Urothelium cell line (cell line): ENCODE measurements around the gene ARF3.

Source experiments
- DNase-seq: peaks from one replicate; pipeline ENCODE4 v3.0.0; 2011; ENCODE audit warnings: low spot score, mixed read lengths
- FAIRE-seq: peaks from 2 replicates; lab custom pipeline; 2011; peaks lifted over from hg19 to GRCh38; lab: Jason Lieb, UNC

Gene ARF3

DNA sequence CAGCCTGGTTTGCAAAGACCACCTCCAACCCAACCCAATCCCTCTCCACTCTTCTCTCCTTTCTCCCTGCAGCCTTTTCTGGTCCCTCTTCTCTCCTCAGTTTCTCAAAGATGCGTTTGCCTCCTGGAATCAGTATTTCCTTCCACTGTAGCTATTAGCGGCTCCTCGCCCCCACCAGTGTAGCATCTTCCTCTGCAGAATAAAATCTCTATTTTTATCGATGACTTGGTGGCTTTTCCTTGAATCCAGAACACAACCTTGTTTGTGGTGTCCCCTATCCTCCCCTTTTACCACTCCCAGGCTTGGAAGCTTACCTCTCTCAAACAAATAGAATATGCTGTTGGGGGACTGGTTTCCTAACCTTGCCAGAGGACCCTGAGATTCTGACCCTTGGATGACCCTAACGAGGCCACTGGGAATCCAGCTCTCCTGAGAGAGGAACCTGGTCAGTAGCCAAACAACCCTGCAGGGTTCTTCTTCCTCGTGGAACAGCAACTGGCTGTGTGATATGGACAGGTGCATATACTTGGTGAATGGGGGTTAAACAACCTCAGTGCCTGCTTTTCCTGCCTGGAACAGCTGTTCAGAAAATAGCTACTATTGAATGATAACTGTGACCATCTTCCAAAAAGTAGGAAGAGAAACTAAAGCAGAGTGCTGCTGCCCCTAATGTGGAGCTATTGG is 25.3 kb upstream of the ARF3 start:
- DNase-seq (no peak), FAIRE-seq (no peak)

DNA sequence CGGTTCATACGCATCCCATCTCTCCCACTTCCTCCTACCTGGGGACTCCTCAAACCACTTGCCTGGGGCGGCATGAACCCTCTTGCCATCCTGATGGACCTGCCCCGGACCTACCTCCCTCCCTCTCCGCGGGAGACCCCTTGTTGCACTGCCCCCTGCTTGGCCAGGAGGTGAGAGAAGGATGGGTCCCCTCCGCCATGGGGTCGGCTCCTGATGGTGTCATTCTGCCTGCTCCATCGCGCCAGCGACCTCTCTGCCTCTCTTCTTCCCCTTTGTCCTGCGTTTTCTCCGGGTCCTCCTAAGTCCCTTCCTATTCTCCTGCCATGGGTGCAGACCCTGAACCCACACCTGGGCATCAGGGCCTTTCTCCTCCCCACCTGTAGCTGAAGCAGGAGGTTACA is 24.5 kb upstream of the ARF3 start:
- DNase-seq (no peak), FAIRE-seq (no peak)

DNA sequence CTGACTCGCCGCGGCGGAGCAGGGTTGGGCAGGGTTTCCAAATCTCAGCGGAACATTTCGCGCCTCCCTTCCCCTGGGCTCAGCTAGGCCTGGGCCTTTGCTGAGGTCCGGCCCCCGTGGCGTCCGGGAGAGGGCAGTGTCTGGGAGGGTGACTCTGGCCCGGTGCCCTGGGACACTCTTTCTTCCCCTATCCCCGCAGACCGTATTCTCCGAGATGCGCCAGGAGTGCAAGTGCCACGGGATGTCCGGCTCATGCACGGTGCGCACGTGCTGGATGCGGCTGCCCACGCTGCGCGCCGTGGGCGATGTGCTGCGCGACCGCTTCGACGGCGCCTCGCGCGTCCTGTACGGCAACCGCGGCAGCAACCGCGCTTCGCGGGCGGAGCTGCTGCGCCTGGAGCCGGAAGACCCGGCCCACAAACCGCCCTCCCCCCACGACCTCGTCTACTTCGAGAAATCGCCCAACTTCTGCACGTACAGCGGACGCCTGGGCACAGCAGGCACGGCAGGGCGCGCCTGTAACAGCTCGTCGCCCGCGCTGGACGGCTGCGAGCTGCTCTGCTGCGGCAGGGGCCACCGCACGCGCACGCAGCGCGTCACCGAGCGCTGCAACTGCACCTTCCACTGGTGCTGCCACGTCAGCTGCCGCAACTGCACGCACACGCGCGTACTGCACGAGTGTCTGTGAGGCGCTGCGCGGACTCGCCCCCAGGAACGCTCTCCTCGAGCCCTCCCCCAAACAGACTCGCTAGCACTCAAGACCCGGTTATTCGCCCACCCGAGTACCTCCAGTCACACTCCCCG is 23.9 kb upstream of the ARF3 start:
- FAIRE-seq (no peak), DNase-seq (no peak)

DNA sequence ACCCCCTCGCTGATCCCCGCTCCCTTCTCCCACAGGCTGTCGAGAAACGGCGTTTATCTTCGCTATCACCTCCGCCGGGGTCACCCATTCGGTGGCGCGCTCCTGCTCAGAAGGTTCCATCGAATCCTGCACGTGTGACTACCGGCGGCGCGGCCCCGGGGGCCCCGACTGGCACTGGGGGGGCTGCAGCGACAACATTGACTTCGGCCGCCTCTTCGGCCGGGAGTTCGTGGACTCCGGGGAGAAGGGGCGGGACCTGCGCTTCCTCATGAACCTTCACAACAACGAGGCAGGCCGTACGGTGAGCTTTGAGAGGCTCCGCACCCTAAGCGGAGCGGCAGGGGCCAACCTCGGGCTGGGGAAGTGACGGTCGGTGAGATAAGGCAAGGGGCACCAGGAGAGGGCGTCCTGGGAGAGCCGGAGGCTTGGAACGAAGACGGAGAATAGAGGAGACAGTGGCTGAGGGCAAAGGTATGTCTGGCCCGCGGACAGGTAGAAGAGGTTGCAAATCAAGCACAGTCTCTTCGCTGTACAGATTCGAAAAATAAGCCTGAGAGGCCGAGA is 23.2 kb upstream of the ARF3 start:
- no peak for FAIRE-seq
- no peak for DNase-seq

DNA sequence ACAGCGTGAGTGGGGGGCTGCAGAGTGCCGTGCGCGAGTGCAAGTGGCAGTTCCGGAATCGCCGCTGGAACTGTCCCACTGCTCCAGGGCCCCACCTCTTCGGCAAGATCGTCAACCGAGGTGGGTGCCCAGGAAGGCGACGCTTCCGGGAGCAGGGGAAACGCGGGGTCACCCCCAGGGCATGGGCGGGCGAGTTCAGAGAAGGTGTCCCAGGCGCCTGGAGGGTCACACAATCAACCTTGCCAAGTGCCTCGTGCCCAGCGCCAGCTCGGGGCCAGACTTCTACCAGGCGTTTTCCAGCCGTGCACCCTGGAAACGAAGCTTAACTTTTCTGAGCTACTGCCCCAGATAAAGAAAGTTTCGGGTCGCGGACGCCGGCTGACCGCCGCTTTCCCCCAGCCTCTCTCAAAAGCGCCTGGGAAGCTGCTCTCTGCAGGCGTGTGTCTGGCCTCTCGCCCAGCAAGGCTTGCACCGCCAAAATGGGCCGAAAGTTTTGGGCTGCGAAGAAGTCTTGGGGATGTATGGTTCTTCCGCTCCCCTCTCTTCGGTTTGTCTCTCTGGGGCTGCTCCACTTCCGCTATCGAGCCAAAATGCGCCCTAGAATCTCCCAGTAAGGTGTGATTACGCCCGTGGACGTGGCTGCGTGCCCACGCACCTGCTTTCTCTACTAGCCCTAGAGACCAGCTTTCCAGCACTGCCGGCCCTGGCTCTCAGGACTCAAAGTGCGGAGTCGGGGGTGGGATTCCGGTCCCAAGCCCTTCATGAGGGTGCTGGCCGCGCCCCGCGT is 22.5 kb upstream of the ARF3 start:
- FAIRE-seq (no peak), DNase-seq (no peak)

DNA sequence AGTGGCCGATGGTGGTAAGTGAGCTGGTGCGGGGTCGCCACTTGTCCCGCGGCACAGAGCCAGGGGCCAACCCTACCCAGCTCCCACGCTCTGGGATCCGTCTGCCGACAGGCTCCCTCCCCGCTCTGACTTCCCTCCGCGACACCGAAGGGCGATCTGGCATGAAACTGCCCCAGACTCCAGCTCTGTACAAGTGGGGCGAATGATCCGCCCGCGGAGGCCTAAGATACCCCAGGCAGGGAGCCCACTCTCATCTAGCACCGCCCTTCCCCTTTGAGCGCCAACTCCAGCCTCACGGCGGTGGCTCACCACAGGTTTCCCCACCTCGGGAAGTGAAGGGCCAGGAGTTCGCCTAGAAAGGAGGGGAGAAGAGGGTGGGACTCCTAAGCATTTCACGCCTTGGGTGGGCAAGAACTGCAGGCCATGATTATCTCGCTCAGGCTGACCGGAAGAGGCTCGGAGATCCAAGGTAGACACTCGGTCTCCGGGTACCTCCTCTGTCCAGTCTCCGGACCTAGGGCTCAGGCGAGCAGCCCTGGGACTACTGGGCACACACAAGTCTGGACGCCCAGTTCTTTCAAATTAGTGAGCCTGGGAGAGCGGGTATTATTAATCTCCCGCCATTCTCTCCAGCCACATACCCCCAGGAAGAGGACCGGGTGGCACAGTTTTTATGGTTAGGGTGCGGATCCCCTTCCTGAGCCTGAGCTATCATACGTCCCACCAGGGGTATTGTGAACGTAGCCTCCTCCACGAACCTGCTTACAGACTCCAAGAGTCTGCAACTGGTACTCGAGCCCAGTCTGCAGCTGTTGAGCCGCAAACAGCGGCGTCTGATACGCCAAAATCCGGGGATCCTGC is 21.7 kb upstream of the ARF3 start:
- FAIRE-seq: no peak
- no peak for DNase-seq

DNA sequence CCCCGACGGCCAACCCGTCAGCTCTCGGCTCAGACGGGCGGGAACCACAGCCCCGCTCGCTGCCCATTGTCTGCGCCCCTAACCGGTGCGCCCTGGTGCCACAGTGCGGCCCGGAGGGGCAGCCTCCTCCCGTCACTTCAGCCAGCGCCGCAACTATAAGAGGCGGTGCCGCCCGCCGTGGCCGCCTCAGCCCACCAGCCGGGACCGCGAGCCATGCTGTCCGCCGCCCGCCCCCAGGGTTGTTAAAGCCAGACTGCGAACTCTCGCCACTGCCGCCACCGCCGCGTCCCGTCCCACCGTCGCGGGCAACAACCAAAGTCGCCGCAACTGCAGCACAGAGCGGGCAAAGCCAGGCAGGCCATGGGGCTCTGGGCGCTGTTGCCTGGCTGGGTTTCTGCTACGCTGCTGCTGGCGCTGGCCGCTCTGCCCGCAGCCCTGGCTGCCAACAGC is 21.0 kb upstream of the ARF3 start, which contains the start of gene WNT1:
WNT1 (plus strand) TSS at position 32 of the 450 bp plus-strand sequence; CDS start at position 361, 329 bp downstream.
- DNase-seq: no peak
- no peak for FAIRE-seq

DNA sequence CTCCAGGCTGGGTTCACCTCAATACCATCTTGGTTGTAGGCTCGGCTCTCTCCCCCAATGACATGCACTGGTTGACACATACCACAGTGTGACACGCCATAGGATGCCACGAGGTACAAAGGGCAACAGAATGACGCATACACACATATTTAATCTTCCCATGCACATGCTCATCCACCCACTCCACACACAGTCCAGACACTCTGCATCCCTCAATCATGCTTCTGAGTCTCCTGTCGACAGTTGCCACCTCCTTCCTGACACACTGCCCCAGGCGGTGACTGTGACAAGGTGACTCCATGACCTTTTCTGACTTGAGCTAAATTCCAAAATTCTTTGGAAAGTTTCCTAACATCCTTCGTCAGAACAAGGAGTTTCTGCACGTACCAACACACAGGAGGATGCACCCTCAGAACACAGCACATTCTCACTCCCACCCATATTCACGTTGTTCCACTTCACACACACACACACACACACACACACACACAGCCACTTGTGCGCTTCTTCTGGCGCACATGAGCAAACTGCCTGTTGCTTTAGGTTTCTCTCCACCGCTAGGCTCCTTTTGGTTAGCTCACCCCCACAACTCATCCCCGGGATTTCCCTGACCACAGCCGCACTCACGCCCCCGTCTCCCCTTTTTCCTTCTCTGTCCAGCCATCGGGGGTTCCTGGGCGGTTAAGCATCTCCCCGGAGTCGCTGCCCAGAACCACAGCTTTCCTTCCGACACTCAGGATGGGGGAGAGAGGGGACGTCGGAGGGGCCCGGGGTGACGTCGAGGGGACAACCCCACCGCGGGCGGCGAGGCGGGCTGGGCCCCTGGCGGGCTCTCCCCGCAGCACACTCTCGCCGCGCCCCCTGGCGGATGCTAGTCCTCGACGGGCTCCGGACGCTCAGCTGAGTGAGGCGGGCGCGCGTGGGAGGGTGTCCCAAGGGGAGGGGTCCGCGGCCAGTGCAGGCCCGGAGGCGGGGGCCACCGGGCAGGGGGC is 20.3 kb upstream of the ARF3 start:
- DNase-seq: peak; percentile 82
- peak; percentile 67 for FAIRE-seq

DNA sequence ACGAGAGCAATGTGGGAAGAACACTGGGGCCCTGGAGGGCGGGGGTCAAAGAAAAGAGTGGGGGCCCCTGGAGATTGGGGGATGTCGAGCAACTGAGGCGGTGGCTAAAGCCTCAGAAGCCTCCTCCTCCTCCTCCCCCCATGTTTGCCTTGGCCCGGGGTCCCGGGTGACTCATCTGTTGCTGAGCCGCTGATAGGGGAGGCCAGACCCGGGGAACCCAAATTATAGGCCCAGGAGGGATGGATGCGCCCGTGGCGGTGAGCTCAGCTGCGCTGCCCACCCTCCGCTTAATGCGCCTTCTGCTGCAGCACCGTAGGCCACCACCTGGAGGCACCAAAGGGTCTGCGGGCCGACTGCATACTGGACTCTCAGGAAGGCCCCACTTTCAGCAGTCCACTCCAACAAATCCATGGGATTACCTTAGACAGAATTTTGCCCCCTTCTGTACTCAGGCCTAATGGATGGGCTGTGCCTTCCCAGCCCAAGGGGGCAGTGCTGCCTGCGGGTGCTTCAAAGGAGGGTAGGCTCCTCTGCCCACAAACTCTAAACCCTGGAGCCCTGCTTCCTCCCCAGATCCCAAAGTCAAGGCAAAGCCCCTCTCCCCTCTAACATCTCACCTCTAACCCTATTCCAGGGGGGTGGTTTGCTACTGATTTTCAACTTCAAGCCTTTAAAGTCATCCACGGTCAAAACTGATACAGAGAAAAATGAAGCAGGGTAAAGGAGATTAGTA is 16.8 kb upstream of the ARF3 start:
- no peak for DNase-seq
- no peak for FAIRE-seq

DNA sequence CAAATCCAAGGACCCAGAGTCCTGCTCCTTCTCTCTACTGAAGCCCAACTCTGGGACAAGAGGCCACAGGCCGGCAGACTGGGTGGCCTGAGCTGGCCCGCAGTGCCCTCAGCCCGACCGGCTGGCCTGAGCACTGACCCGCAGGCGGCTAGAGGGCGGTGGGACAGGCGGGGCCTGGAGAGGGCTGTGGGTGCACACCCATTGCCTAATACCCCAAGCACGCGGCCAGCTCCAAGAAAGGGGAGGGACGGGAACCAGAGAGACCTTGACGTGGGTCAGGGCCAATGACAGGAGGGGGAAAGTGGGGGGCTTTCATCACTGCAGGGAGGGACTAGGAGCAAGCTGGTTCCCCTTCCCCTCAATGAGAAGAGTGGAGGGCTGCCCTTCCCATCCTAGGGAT is 16.2 kb upstream of the ARF3 start:
- no peak for FAIRE-seq
- DNase-seq: no peak

DNA sequence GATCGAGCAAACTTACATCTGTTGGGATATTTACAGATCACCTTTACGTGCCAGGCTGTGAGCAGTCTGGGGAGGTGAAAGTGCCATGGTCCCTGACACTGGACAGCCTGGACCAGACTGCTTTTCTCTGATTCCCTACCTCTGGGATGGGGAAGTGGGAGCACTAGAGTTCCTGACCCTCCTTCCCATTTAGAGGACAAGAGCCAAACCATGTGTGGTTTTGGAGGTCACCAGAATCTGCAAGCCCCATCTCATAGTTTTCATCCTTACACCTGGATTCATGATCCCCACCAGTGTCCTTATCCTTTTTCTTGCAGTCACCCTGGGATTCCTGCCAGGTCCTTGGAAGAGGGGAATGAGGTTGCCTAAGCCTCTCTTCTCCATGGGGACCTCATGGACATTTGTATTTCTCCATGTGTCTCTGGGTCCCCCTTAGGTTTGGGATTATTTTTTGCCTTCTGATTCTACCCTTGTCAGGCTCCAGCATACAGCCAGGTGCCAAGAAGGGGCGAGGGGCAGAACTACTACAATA is 15.7 kb upstream of the ARF3 start:
- no peak for FAIRE-seq
- no peak for DNase-seq

DNA sequence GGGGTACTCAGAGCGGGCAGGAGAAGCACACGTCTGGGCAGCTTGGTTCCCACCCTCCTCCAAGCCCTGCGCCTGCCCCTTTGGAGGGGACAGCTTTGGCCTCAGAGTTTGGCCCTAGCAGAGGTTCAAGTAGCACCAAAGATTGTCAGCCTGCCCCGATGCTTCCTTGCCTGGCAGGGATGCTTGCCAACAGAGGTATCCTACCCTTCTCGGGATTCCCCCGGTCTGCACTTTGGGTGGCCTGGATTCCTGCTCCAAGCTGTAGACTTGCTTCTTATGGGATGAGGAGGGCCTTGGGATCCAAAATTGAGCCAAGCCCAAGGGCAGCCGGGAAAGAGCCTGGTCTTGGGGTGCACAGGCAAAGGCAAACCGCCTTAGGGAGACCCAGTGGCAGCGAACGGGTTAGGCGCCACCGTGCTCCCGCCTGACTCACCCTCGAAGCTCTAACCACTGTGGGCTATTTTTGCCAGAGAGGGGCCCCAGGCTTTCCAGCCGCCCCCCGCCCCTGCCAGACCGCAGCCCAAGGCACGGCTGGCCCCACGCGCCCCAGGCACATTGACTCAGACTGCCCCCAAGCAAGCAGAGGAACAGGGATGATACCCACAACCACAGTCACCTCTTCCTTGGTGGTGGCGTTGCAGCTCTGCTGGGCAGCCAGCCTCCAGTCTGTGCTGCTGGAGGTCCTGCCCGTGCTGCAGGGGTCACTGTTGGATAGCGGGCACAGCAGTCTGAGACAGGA is 15.1 kb upstream of the ARF3 start:
- no peak for DNase-seq
- FAIRE-seq: no peak

DNA sequence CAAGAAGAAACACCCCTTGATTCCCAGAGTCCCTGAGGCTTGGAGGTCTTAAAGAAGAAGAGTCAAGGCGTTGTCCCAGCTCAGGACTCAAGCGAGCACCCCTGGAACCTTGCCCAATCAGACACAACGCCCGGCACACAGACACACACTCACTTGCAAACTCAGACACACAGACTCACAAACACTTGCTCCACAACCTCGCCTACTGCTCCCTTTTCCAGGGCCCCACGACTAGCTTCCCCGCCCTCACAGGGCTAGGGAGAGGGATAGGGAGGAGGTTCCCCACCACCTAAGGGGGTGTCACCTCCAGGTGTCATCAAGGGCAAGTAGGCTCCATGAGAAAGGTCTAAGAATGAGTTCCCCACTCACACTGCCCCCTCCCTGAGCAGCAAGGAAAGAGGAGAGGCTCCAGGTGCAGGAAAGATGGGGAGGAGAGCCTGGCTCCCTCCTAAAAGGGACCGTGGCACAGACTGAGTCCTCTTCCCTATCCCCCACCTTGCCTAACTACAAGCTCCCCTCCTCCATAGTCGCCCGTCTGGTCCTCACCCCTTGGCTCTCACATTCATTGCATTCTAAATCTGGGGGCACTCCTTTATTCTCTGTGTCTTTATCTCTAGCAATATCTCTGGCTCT is 13.5 kb upstream of the ARF3 start:
- DNase-seq: no peak
- FAIRE-seq: no peak

DNA sequence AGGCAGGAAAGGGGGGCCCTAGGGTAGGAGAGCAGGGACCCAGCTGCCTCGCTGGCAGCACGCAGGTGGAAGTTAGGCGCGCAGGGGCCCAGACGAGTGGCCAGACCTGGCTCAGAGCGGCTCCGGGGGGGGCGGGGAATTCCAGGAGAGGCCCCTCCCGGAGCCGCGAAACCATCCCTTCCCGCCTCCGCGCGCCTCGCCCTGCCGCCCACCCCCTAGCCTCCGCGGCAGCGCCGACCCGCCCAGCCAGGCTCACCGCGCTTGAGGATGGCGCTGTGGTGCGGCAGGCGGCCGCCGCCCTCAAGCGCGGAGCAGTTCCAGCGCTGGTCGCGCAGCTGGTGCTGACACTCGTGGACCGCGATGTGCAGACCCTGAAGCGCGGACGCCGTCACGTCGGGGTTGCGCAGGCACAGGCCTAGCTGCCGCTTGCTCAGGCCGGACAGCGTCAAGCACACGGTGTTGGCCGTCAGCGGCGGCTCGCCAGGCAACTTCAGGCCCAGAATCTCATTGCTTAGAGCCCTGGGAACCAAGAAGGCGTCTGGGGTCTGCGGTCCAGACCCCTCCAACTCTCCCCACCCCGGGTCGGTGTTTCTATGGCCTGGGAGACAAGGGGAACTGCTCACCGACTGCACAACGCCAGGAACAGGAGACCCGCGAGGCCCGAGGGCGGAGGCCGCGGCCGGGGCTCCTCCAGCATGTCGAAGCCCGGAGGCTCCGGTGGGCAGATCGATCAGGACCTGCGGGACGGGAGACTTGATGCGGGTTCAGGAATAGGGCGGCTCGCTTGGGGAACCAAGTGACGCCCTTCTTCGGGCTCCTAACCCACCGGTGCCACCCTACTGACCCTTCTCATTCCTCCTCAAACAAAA is 12.8 kb upstream of the ARF3 start:
- FAIRE-seq (no peak), DNase-seq (no peak)

DNA sequence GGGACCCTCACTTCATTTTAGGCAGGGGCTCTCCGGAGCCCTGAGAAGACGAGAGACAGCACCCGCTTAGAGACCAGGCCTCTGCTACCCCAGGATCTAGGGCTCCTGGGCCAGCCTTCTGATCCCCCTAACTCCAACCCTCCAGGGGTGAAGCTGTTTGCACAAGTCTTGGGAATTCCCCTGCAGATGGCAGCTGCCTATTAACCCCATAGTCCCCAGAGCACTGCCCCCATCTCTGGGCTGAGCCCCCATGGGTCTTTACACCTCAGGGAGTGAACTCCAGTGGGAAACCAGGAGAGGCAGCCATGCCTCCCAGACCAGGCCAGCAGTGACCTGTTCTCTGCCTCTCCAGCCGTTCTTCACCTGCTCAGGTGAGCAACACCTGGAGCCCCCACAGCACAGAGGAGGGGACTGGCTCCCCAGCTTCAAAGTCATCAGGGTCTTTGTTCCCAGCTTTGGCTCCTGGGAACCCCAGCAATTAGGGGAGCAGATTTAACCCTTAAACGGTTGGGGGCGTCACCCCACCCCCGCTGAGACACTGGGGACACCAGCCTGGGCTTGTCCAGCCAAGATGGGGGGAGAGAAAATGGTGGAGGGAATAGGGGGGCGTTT is 12.0 kb upstream of the ARF3 start:
- DNase-seq (no peak), FAIRE-seq (no peak)

DNA sequence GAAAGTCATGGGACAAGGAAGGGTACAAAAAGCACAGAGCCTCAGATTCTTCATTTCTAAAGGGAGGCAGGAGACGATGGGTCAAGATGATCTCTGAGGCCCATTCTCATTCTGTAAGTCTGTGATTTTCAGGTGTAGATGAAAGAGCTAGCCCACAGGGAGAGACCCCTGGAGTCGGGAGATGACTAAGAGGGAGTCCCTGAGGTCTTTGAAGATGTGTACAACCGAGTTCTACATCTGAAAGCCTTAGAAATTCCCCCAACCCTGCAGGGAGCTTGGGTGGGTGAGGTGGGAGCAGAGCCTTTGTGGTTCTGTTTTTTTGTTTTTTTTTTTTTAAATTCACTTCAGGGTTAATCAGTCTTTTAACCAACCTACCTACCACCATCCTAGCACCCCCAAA is 11.2 kb upstream of the ARF3 start:
- FAIRE-seq: no peak
- DNase-seq: no peak
